Measurements from ENCODE around the gene LAGE3. TPM values are rescaled to one million over a fixed set of nuclear protein-coding genes. Genes with fewer than 3 reads are reported as not detected.

The LAGE3 gene
- total and polyA plus RNA-seq, 2 experiments from 2014 or later = 71.2 to 71.4 TPM

- H3K27me3 ChIP-seq = no peaks in the 10 kb centered on the region
- no peak overlapping the region for H3K27ac ChIP-seq
- no peaks in the 10 kb centered on the region for H3K9me3 ChIP-seq (ENCODE audit: low read depth)
- TF ChIP-seq CTCF (IDR thresholded peaks at IDR 0.05; ENCODE audit: low read depth, low read length) = no peak
- H3K4me1 ChIP-seq (ENCODE audit: low read depth) = no peaks in the 10 kb centered on the region
- H3K36me3 ChIP-seq = no peaks in the 10 kb centered on the region
- H3K4me3 ChIP-seq = no peak overlapping the region
- no peak for DNase-seq (ENCODE audit: low read depth in 1 of 2, low spot score in 1 of 2)
Measured at GRCh38 chrX:154430479-154430878, 48.6 kb downstream of the LAGE3 start.

GRCh38 chrX:154429711-154430110, 49.4 kb downstream of the LAGE3 start:
- no peak for TF ChIP-seq CTCF (IDR thresholded peaks at IDR 0.05; ENCODE audit: low read depth, low read length)
- peak overlapping the region; percentile 66 for H3K4me3 ChIP-seq
- H3K4me1 ChIP-seq (ENCODE audit: low read depth) = no peaks in the 10 kb centered on the region
- no peak overlapping the region for H3K27ac ChIP-seq
- H3K9me3 ChIP-seq (ENCODE audit: low read depth) = no peaks in the 10 kb centered on the region
- no peak for DNase-seq (ENCODE audit: low read depth in 1 of 2, low spot score in 1 of 2)
- H3K27me3 ChIP-seq = no peaks in the 10 kb centered on the region
- H3K36me3 ChIP-seq = no peaks in the 10 kb centered on the region

GRCh38 chrX:154428176-154429171, 50.6 kb downstream of the LAGE3 start, which contains the start of gene ATP6AP1:
Gene ATP6AP1, plus strand, starts transcription at chrX:154428677. Its CDS starts 16 bp downstream, at chrX:154428693.
- no peak for TF ChIP-seq CTCF (IDR thresholded peaks at IDR 0.05; ENCODE audit: low read depth, low read length)
- H3K4me3 ChIP-seq = peak within 1 kb of the TSS; percentile 66

More at GRCh38 chrX:154428176-154429171, 50.6 kb downstream of the LAGE3 start, which contains the start of gene ATP6AP1:
- no peaks in the 10 kb centered on the region for H3K9me3 ChIP-seq (ENCODE audit: low read depth)
- no peaks in the 10 kb centered on the region for H3K36me3 ChIP-seq
- H3K27ac ChIP-seq = peak within 1 kb of the TSS; percentile 66
- peak; percentile 91 to 96 for DNase-seq (ENCODE audit: low read depth in 1 of 2, low spot score in 1 of 2)
- no peaks in the 10 kb centered on the region for H3K27me3 ChIP-seq
- H3K4me1 ChIP-seq (ENCODE audit: low read depth) = no peaks in the 10 kb centered on the region

Other genes starting within 250 kb of the LAGE3 start
- gene OPN1MW3, start 221.7 kb downstream of the LAGE3 start, total RNA-seq = not detected in 2 replicates
- gene OPN1MW3, start 221.7 kb downstream of the LAGE3 start, polyA plus RNA-seq = not detected in 2 replicates
- not detected in 2 replicates for gene TEX28, start 184.2 kb downstream of the LAGE3 start, total RNA-seq
- not detected in 2 replicates for gene TEX28, start 184.2 kb downstream of the LAGE3 start, polyA plus RNA-seq
- gene TKTL1, start 183.5 kb downstream of the LAGE3 start, total RNA-seq = not detected in 2 replicates
- gene TKTL1, start 183.5 kb downstream of the LAGE3 start, polyA plus RNA-seq = not detected in 2 replicates
- gene FLNA, start 104.6 kb downstream of the LAGE3 start, total RNA-seq = 405 and 447 TPM in 2 replicates
- 250 and 341 TPM in 2 replicates for gene FLNA, start 104.6 kb downstream of the LAGE3 start, polyA plus RNA-seq
- gene EMD, start 100.0 kb downstream of the LAGE3 start, total RNA-seq = 56.9 and 66.2 TPM in 2 replicates
- gene EMD, start 100.0 kb downstream of the LAGE3 start, polyA plus RNA-seq = 77.7 and 91.2 TPM in 2 replicates
- gene RPL10, start 80.9 kb downstream of the LAGE3 start, total RNA-seq = 2,299 and 4,006 TPM in 2 replicates
- gene RPL10, start 80.9 kb downstream of the LAGE3 start, polyA plus RNA-seq = 1,000 and 1,150 TPM in 2 replicates
- gene DNASE1L1, start 70.0 kb downstream of the LAGE3 start, total RNA-seq = 34.3 and 40.4 TPM in 2 replicates
- 24.8 and 26.1 TPM in 2 replicates for gene DNASE1L1, start 70.0 kb downstream of the LAGE3 start, polyA plus RNA-seq
- 37.4 and 52.1 TPM in 2 replicates for gene TAFAZZIN, start 67.7 kb downstream of the LAGE3 start, total RNA-seq
- 59.7 and 65.0 TPM in 2 replicates for gene TAFAZZIN, start 67.7 kb downstream of the LAGE3 start, polyA plus RNA-seq
- 52.4 and 71.8 TPM in 2 replicates for gene ATP6AP1, start 50.6 kb downstream of the LAGE3 start, total RNA-seq
- gene ATP6AP1, start 50.6 kb downstream of the LAGE3 start, polyA plus RNA-seq = 132 and 155 TPM in 2 replicates
- 159 and 190 TPM in 2 replicates for gene GDI1, start 42.1 kb downstream of the LAGE3 start, total RNA-seq
- gene GDI1, start 42.1 kb downstream of the LAGE3 start, polyA plus RNA-seq = 131 and 144 TPM in 2 replicates
- gene FAM50A, start 35.1 kb downstream of the LAGE3 start, total RNA-seq = 81.8 and 86.1 TPM in 2 replicates
- 133 and 147 TPM in 2 replicates for gene FAM50A, start 35.1 kb downstream of the LAGE3 start, polyA plus RNA-seq
- gene PLXNA3, start 21.0 kb downstream of the LAGE3 start, total RNA-seq = 13.6 and 13.7 TPM in 2 replicates
- gene PLXNA3, start 21.0 kb downstream of the LAGE3 start, polyA plus RNA-seq = 23.3 and 27.4 TPM in 2 replicates
- 65.2 and 103 TPM in 2 replicates for gene UBL4A, start 7.3 kb upstream of the LAGE3 start, total RNA-seq
- gene UBL4A, start 7.3 kb upstream of the LAGE3 start, polyA plus RNA-seq = 53.4 and 60.7 TPM in 2 replicates
- gene SLC10A3, start 11.3 kb upstream of the LAGE3 start, total RNA-seq = 31.1 and 47.3 TPM in 2 replicates
- gene SLC10A3, start 11.3 kb upstream of the LAGE3 start, polyA plus RNA-seq = 25.9 and 29.9 TPM in 2 replicates
- 121 and 140 TPM in 2 replicates for gene FAM3A, start 37.0 kb upstream of the LAGE3 start, total RNA-seq
- gene FAM3A, start 37.0 kb upstream of the LAGE3 start, polyA plus RNA-seq = 112 and 136 TPM in 2 replicates
- gene G6PD, start 67.6 kb upstream of the LAGE3 start, total RNA-seq = 30.7 and 36.0 TPM in 2 replicates
- 7.7 and 9.9 TPM in 2 replicates for gene G6PD, start 67.6 kb upstream of the LAGE3 start, polyA plus RNA-seq
- gene IKBKG, start 68.3 kb upstream of the LAGE3 start, total RNA-seq = 15.1 and 18.7 TPM in 2 replicates
- 13.6 and 23.5 TPM in 2 replicates for gene IKBKG, start 68.3 kb upstream of the LAGE3 start, polyA plus RNA-seq
- gene CTAG1A, start 105.9 kb upstream of the LAGE3 start, total RNA-seq = not detected in 2 replicates
- not detected in 2 replicates for gene CTAG1A, start 105.9 kb upstream of the LAGE3 start, polyA plus RNA-seq
- gene CTAG1B, start 140.0 kb upstream of the LAGE3 start, total RNA-seq = not detected in 2 replicates
- gene CTAG1B, start 140.0 kb upstream of the LAGE3 start, polyA plus RNA-seq = not detected in 2 replicates
- not detected in 2 replicates for gene CTAG2, start 174.3 kb upstream of the LAGE3 start, total RNA-seq
- gene CTAG2, start 174.3 kb upstream of the LAGE3 start, polyA plus RNA-seq = not detected in 2 replicates

All from cardiac muscle cell (in vitro differentiated cells and primary cell).